ENCODE results near the gene KREMEN1. TPM values are rescaled to one million over a fixed set of nuclear protein-coding genes. Genes with fewer than 3 reads are reported as not detected.

KREMEN1 gene
- total RNA-seq, 1 experiment from 2014 or later = 31.9 TPM

- Histone ChIP-seq H4K20me1 (ENCODE audit: insufficient read depth) (no peaks in the 10 kb centered on the region), H3K36me3 (ENCODE audit: control insufficient read depth in 1 of 2, insufficient read depth in 2 of 2, low read length in 2 of 2) (0 out of 4 replicates have a peak, but pooled peaks cover 0 to 2% of the 10 kb centered on the region in 2 experiments), H3K4me2 (ENCODE audit: low read length) (no peak overlapping the region), H3K9ac (ENCODE audit: low read length) (no peak overlapping the region), H3K4me1 (ENCODE audit: control insufficient read depth in 1 of 2, insufficient read depth in 2 of 2, low read length in 2 of 2) (no peaks in the 10 kb centered on the region), H3K79me2 (ENCODE audit: insufficient read depth, low read length) (no peaks in the 10 kb centered on the region), H3K9me2 (ENCODE audit: insufficient read depth) (no peaks in the 10 kb centered on the region), H3K4me3 (replicated peaks in 1 of 2; ENCODE audit: low read depth in 1 of 2, low read length in 2 of 2) (no peak overlapping the region), H3K9me3 (ENCODE audit: control insufficient read depth in 1 of 2, insufficient read depth in 1 of 2, low read depth in 1 of 2, low read length in 2 of 2) (no peaks in the 10 kb centered on the region), H2AFZ (ENCODE audit: low read depth, low read length, poor library complexity, severe bottlenecking) (no peak overlapping the region), H3K27me3 (ENCODE audit: insufficient read depth, low read length) (no peaks in the 10 kb centered on the region), H3K27ac (ENCODE audit: low read depth, low read length) (no peak overlapping the region)
- intact Hi-C loops (cut with micrococcal nuclease) = no loop called here
- DNase-seq (ENCODE audit: low read depth, low spot score) (no peak), ATAC-seq (no peak)
- RAD21 ChIA-PET (ENCODE audit: low non-redundant PET in 1 of 2, low total read pairs in 2 of 2, uncharacterized antibody in 2 of 2, unreplicated experiment in 2 of 2) = no interaction called here
- CTCF ChIA-PET = no interaction called here
- no TSS peak for BruUV-seq (replicated peaks)
- POLR2A ChIA-PET = no interaction called here
- no peak for TF ChIP-seq EZH2 (IDR thresholded peaks at IDR 0.05)
- no peak for TF ChIP-seq CBX3 (IDR thresholded peaks at IDR 0.05; ENCODE audit: low read depth)
- TF ChIP-seq CEBPB (IDR thresholded peaks at IDR 0.05; ENCODE audit: low read depth) = no peak
- TF ChIP-seq CTCF (IDR thresholded peaks at IDR 0.05 in 2 of 3, conservative IDR thresholded peaks at IDR 0.05 in 1 of 3; ENCODE audit: borderline replicate concordance in 1 of 3, insufficient read depth in 1 of 3, low read depth in 2 of 3, low read length in 2 of 3) = no peak
Measured at GRCh38 chr22:29138556-29139305, 65.9 kb downstream of the KREMEN1 start.

GRCh38 chr22:29139965-29140782, 67.3 kb downstream of the KREMEN1 start:
- H3K36me3 ChIP-seq (ENCODE audit: control insufficient read depth in 1 of 2, insufficient read depth in 2 of 2, low read length in 2 of 2) = 0 out of 4 replicates have a peak, but pooled peaks cover 0 to 2% of the 10 kb centered on the region in 2 experiments
- H4K20me1 ChIP-seq (ENCODE audit: insufficient read depth) = no peaks in the 10 kb centered on the region
- ATAC-seq (no peak), DNase-seq (ENCODE audit: low read depth, low spot score) (no peak)
- no peaks in the 10 kb centered on the region for H3K4me1 ChIP-seq (ENCODE audit: control insufficient read depth in 1 of 2, insufficient read depth in 2 of 2, low read length in 2 of 2)
- H3K9ac ChIP-seq (ENCODE audit: low read length) = no peak overlapping the region
- no peaks in the 10 kb centered on the region for H3K27me3 ChIP-seq (ENCODE audit: insufficient read depth, low read length)
- ChIA-PET CTCF (interaction anchor here (0.9 kb wide), 1 partner anchor 14 kb away, joined by 3 read pairs; no protein-coding TSS in a partner anchor), RAD21 (ENCODE audit: low non-redundant PET in 1 of 2, low total read pairs in 2 of 2, uncharacterized antibody in 2 of 2, unreplicated experiment in 2 of 2) (no interaction called here), POLR2A (no interaction called here)
- H3K4me2 ChIP-seq (ENCODE audit: low read length) = no peak overlapping the region
- no peaks in the 10 kb centered on the region for H3K9me2 ChIP-seq (ENCODE audit: insufficient read depth)
- H3K9me3 ChIP-seq (ENCODE audit: control insufficient read depth in 1 of 2, insufficient read depth in 1 of 2, low read depth in 1 of 2, low read length in 2 of 2) = no peaks in the 10 kb centered on the region
- intact Hi-C loops (cut with micrococcal nuclease) = no loop called here
- BruUV-seq (replicated peaks) = no TSS peak
- no peak overlapping the region for H2AFZ ChIP-seq (ENCODE audit: low read depth, low read length, poor library complexity, severe bottlenecking)
- H3K4me3 ChIP-seq (replicated peaks in 1 of 2; ENCODE audit: low read depth in 1 of 2, low read length in 2 of 2) = no peak overlapping the region
- H3K79me2 ChIP-seq (ENCODE audit: insufficient read depth, low read length) = no peaks in the 10 kb centered on the region
- H3K27ac ChIP-seq (ENCODE audit: low read depth, low read length) = no peak overlapping the region
- TF ChIP-seq SP1 (IDR thresholded peaks at IDR 0.05; ENCODE audit: low read depth) (no peak), ZFX (IDR thresholded peaks at IDR 0.05) (no peak), REST (IDR thresholded peaks at IDR 0.05; ENCODE audit: low read depth) (no peak), EGR1 (IDR thresholded peaks at IDR 0.05; ENCODE audit: low read depth) (no peak), POLR2A (IDR thresholded peaks at IDR 0.05; ENCODE audit: borderline replicate concordance, extremely low read depth, insufficient read depth, insufficient read length) (no peak), SIN3A (IDR thresholded peaks at IDR 0.05; ENCODE audit: low read depth) (no peak), RAD21 (IDR thresholded peaks at IDR 0.05; ENCODE audit: low read depth) (no peak), POLR2AphosphoS5 (IDR thresholded peaks at IDR 0.05; ENCODE audit: low read depth, low read length) (no peak), MAX (IDR thresholded peaks at IDR 0.05) (no peak), SRF (IDR thresholded peaks at IDR 0.05; ENCODE audit: low read depth) (no peak), CBX3 (IDR thresholded peaks at IDR 0.05; ENCODE audit: low read depth) (no peak)
